VCaP (cell line): ENCODE results near the gene KIAA0930.
A peak's percentile ranks its signal among the peaks of the same experiment; 100 is the strongest.

Experiments used
- H3K27ac ChIP-seq: fragments of 450-650 bp; 2 replicates; pipeline ENCODE4 v1.5.1; 2017
- CTCF ChIP-seq: fragments of 450-650 bp; conservative IDR thresholded peaks from 2 replicates; pipeline ENCODE4 v1.5.1; 2017; ENCODE audit warnings: mild to moderate bottlenecking, moderate library complexity

The KIAA0930 gene

GRCh38 chr22:45195616-45196015 lies 45.1 kb downstream of the KIAA0930 start:
- TF ChIP-seq CTCF: no peak
- no peak overlapping the region for H3K27ac ChIP-seq

- no peak for TF ChIP-seq CTCF
- no peak overlapping the region for H3K27ac ChIP-seq
These were observed 46.0 kb downstream of the KIAA0930 start for GRCh38 chr22:45194686-45195085.

GRCh38 chr22:45192701-45193187 lies 48.0 kb downstream of the KIAA0930 start:
- H3K27ac ChIP-seq: peak overlapping the region; percentile 92; the same call in 1 of the 2 replicates
- no peak for TF ChIP-seq CTCF

GRCh38 chr22:45191746-45192145 lies 48.9 kb downstream of the KIAA0930 start:
- peak overlapping the region; percentile 92 for H3K27ac ChIP-seq

GRCh38 chr22:45190202-45190872 lies 50.4 kb downstream of the KIAA0930 start:
- peak overlapping the region; percentile 92 for H3K27ac ChIP-seq
- TF ChIP-seq CTCF: no peak

- H3K27ac ChIP-seq: peak overlapping the region; percentile 92
These were observed 51.9 kb downstream of the KIAA0930 start for GRCh38 chr22:45188779-45189178.

GRCh38 chr22:45187891-45188290 lies 52.8 kb downstream of the KIAA0930 start:
- no peak for TF ChIP-seq CTCF

More at GRCh38 chr22:45188779-45189178, 51.9 kb downstream of the KIAA0930 start:
- TF ChIP-seq CTCF: no peak

More at GRCh38 chr22:45187891-45188290, 52.8 kb downstream of the KIAA0930 start:
- H3K27ac ChIP-seq: peak overlapping the region; percentile 92
